Natural killer cell (primary cell): ENCODE data around the gene FAM186B. TPM values are rescaled to one million over a fixed set of nuclear protein-coding genes. Genes with fewer than 3 reads are reported as not detected.

Experiments used
- ATAC-seq, 3 donors: fragments of 150-1000 bp in 2 of 3; fragments of 200-7000 bp in 1 of 3; cut with Tn5 transposase; 1 replicate in 1 of 3; 2 replicates in 2 of 3; pipeline ENCODE4 v1.10.0; 2021; ENCODE audit warnings: mild to moderate bottlenecking in 2 of 3, moderate library complexity in 2 of 3
- DNase-seq, 2 donors: peaks; one replicate each; pipeline versions ENCODE4 v3.0.0 to v3.0.0-alpha.2; 2013 to 2021; ENCODE audit warnings: mixed read lengths in 1 of 2
- H3K27ac ChIP-seq: one replicate; pipeline ENCODE4 v1.5.1; 2013; ENCODE audit warnings: mild to moderate bottlenecking, low read length
- H3K27me3 ChIP-seq: one replicate; pipeline ENCODE4 v1.6.1; 2013; ENCODE audit warnings: low read length; ENCODE audit not compliant: control insufficient read depth, insufficient read depth
- H3K36me3 ChIP-seq: one replicate; pipeline ENCODE4 v1.6.1; 2013; ENCODE audit warnings: low read length; ENCODE audit not compliant: control insufficient read depth, insufficient read depth
- H3K4me1 ChIP-seq: one replicate; pipeline ENCODE4 v1.6.1; 2013; ENCODE audit warnings: low read length; ENCODE audit not compliant: control insufficient read depth, insufficient read depth
- H3K4me3 ChIP-seq: one replicate; pipeline ENCODE4 v1.5.1; 2013; ENCODE audit warnings: low read length
- H3K9me3 ChIP-seq: one replicate; pipeline ENCODE4 v1.6.1; 2013; ENCODE audit warnings: low read length; ENCODE audit not compliant: control insufficient read depth, insufficient read depth
- H3K27ac Mint-ChIP-seq, 2 donors: one replicate each; pipeline ENCODE4 v1.8.0; 2022; ENCODE audit warnings: mild to moderate bottlenecking in 2 of 2, mixed read lengths in 2 of 2, moderate library complexity in 1 of 2
- H3K27me3 Mint-ChIP-seq, 2 donors: one replicate each; pipeline ENCODE4 v1.8.0; 2022; ENCODE audit warnings: low read depth in 2 of 2, mixed read lengths in 2 of 2
- H3K36me3 Mint-ChIP-seq: one replicate; pipeline ENCODE4 v1.8.0; 2022; ENCODE audit warnings: mixed read lengths
- H3K4me1 Mint-ChIP-seq, 2 donors: one replicate each; pipeline ENCODE4 v1.8.0; 2022; ENCODE audit warnings: mixed read lengths in 2 of 2
- H3K4me3 Mint-ChIP-seq: one replicate; pipeline ENCODE4 v1.8.0; 2022; ENCODE audit warnings: mild to moderate bottlenecking, moderate library complexity, mixed read lengths
- H3K9me3 Mint-ChIP-seq, 2 donors: one replicate each; pipeline ENCODE4 v1.8.0; 2022; ENCODE audit warnings: mixed read lengths in 2 of 2
- CTCF ChIP-seq: fragments of 200-600 bp; IDR thresholded peaks from one replicate; pipeline ENCODE4 v1.8.0; 2022; ENCODE audit warnings: antibody characterized with exemption
- WGBS: methylation state at CpG from one replicate; pipeline ENCODE4 v1.1.7; 2013; ENCODE audit warnings: missing lambda C conversion rate; ENCODE audit not compliant: insufficient coverage; 5-methylcytosine and 5-hydroxymethylcytosine counted together
- intact Hi-C: fragments of 100-400 bp; cut with micrococcal nuclease; formaldehyde crosslinking; loops from one replicate; pipeline ENCODE4 v1.14.2; 2022
- total RNA-seq, 4 donors: library from RNA; stranded (reverse); fragments of 120-200 nt in 1 of 4; gene quantifications; one replicate each; pipeline versions ENCODE4 v1.2.3 to v1.2.4, GENCODE V29; 2013 to 2022

FAM186B gene
- total RNA-seq, 3 donors from 2014 or later (not counting 1 experiment from before 2014, with no cell fraction given) = 0.56 to 0.85 (median 0.77) TPM

- no peak for TF ChIP-seq CTCF
- DNase-seq (no peak), ATAC-seq (no peak)
- no peak overlapping the region for H3K4me3 Mint-ChIP-seq
- no peak overlapping the region for H3K27ac Mint-ChIP-seq
- peaks cover 0 to 18% of the 10 kb centered on the region in 2 donors for H3K4me1 Mint-ChIP-seq
- no peaks in the 10 kb centered on the region for H3K36me3 ChIP-seq
- WGBS = 91% methylated on average over 13 of the region's 13 CpGs
- no peaks in the 10 kb centered on the region for H3K9me3 ChIP-seq
- no peaks in the 10 kb centered on the region for H3K27me3 Mint-ChIP-seq
- no peak overlapping the region for H3K27ac ChIP-seq
- no peaks in the 10 kb centered on the region for H3K27me3 ChIP-seq
- no peak overlapping the region for H3K4me3 ChIP-seq
- intact Hi-C loops = no loop called here
- no peaks in the 10 kb centered on the region for H3K4me1 ChIP-seq
- H3K9me3 Mint-ChIP-seq = no peaks in the 10 kb centered on the region
- no peaks in the 10 kb centered on the region for H3K36me3 Mint-ChIP-seq
Measured at GRCh38 chr12:49578471-49579112, 26.8 kb downstream of the FAM186B start.

- ATAC-seq (peak in 1 of 3 donors; percentile 28), DNase-seq (no peak)
- Histone ChIP-seq H3K36me3 (no peaks in the 10 kb centered on the region), H3K27ac (no peak overlapping the region), H3K4me3 (no peak overlapping the region), H3K27me3 (no peaks in the 10 kb centered on the region), H3K9me3 (no peaks in the 10 kb centered on the region), H3K4me1 (no peaks in the 10 kb centered on the region)
- Mint-ChIP-seq H3K4me3 (no peak overlapping the region), H3K4me1 (peaks cover 0 to 18% of the 10 kb centered on the region in 2 donors), H3K27ac (no peak overlapping the region), H3K27me3 (no peaks in the 10 kb centered on the region), H3K9me3 (no peaks in the 10 kb centered on the region), H3K36me3 (no peaks in the 10 kb centered on the region)
- intact Hi-C loops = no loop called here
- no peak for TF ChIP-seq CTCF
- 90% methylated on average over 9 of the region's 9 CpGs for WGBS
Measured at GRCh38 chr12:49577589-49578315, 27.7 kb downstream of the FAM186B start.

GRCh38 chr12:49568442-49569162 lies 36.8 kb downstream of the FAM186B start:
- no peaks in the 10 kb centered on the region for H3K27me3 Mint-ChIP-seq
- Histone ChIP-seq H3K9me3 (no peaks in the 10 kb centered on the region), H3K27me3 (no peaks in the 10 kb centered on the region), H3K36me3 (peaks cover 10% of the 10 kb centered on the region), H3K27ac (peak overlapping the region; percentile 95), H3K4me3 (peak overlapping the region; percentile 85), H3K4me1 (peaks cover 50% of the 10 kb centered on the region)
- peak; percentile 9 to 28 (median 12) for ATAC-seq
- WGBS = 2% methylated on average over 19 of the region's 19 CpGs
- intact Hi-C loops = no loop called here
- H3K36me3 Mint-ChIP-seq = no peaks in the 10 kb centered on the region
- H3K9me3 Mint-ChIP-seq = no peaks in the 10 kb centered on the region
- H3K27ac Mint-ChIP-seq = peak overlapping the region; percentile 97 to 99
- TF ChIP-seq CTCF = no peak
- peak overlapping the region; percentile 100 for H3K4me3 Mint-ChIP-seq
- H3K4me1 Mint-ChIP-seq = peaks cover 56% of the 10 kb centered on the region in 2 donors
- no peak for DNase-seq
